ENCODE results near the gene ARVCF.

GRCh38 chr22:19974935-19975706, 41.5 kb downstream of the ARVCF start:
- TF ChIP-seq CTCF (conservative IDR thresholded peaks at IDR 0.05) (no peak), EZH2 (IDR thresholded peaks at IDR 0.05; ENCODE audit: low read depth) (no peak)
